GM19023 (cell line): ENCODE measurements around the gene KRTAP21-2.
"Not testable (repeated sequence)": the region's sequence is repeated elsewhere in the genome, so short reads cannot be mapped to it uniquely, and the experiment has no call there.

Source experiments
- ATAC-seq: cut with Tn5 transposase; IDR thresholded peaks from one replicate; pipeline ENCODE4 v1.9.1; 2021; ENCODE audit warnings: mild to moderate bottlenecking, moderate library complexity; ENCODE audit not compliant: unreplicated experiment

KRTAP21-2 gene

DNA sequence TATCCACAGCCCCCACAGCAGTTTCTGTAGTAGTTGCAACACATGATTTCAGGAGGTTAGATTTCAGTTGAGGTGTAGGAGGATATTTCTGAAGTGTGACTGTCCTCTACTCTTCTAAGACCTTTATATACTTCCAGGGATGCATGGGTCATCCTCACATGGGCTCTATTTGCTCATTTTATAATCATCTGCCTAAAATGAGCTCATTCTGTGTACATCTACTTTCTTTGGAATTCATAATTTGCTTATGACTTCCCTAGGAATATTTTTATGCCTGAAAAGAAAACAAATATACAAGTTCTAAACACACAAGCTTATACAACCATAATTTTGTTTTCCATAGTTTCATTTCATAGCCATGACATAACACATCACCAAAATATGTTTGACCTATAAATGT lies at the start of gene KRTAP21-2:
TSS of gene KRTAP21-2 (minus strand) at position 101 of the 400 bp plus-strand sequence. CDS start at position 44, 57 bp downstream.
- ATAC-seq: no peak

DNA sequence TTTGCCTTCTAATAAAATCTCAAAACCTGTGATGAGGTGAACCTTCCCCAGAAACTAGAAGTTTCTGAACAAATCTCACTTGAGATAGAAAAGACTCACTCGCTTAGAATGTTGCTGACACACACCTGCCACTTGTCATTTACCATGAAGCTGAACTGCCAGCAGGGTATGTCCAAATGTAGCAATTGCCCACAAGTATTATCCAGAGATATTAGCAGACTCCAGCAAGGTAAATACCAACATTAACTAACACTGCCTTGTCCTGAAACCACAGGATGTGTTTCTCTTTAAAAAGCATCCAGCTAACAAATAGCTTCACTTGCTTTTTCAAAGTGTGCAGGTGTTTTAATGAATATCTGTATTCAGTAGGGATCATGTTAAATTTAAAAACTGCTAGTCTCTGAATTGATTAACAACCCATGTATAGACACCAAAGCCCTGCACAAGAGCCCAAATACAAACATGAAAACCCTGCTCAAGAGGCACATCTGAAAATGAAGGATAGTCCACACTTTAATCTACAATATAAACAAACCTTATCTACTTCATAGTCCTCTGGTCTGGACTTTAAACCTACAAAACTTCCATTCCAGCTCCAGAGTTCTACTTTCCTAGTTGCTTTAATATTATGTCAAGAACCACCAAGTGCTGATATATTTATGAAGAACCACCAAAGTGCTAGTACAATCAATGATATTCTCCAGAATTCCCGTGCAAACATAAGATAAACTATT lies 46.7 kb upstream of the KRTAP21-2 start:
- ATAC-seq: no peak

DNA sequence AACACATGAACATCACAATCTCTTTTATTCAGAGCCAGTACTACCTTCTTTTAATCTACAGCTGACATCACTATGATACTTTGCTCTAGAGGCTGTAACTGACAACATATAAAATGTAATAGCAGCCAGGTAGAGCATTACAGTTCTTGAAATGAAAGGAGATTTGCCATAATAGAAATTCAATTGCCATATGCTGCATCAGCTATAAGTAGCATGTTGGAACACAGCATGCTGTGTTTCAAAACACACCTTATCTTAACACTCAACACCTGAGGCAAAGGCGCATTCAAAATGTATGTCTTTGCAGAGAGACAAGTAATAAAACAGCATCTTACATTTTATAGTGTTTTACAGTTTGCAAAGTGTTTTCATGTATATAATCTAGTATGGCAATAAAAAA lies 32.2 kb upstream of the KRTAP21-2 start:
- ATAC-seq: no peak

DNA sequence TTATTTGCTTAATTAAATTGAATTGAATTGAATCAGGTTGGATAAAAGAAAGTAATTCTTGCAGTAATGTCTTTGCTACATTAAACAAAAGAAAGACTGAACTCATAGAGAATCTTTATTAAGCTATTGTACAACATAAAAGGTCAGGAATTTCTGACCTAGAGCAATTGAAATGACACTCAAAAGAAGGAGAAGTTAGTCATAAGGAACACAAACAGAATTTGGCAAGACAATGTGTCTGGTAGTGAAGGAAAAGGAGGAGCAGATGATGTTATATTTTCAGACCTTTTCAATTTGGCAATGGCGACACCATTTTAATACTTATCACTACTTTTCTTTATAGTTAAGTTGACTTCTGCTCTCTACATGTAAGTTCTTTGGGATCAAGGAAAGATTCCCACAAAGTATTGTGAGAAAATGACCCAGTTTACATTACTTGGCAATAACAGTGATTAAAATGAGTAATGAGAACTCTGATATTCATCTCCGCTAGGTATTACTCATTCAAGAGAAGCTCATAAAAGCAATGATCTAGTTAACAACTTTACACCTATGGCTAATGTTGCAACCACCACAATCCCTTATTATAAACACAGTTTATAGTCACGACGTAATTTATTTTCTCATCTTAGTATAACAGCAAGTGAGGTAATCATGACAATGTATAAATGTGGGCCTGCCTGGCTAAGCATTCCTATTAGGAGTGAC lies 22.8 kb upstream of the KRTAP21-2 start:
- no peak for ATAC-seq

DNA sequence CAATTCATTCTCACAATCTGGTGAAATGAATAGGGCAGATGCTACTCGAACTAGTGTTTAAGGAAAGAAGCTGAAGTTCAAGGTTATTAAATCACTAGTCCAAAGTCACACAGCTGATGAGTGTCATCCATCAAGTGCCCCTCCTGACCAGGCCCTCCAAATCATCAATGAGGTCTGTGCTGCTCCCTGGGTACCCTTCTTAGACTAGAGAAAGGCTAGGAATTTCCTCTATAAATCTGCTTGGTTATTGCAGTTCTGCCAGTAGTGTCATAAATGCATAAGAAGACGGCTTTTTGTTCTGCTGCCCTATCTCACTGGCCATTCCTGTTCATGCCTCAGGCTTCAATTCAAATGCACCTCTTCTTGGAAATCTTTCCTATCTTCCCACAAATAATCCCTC lies 13.7 kb upstream of the KRTAP21-2 start:
- no peak for ATAC-seq

DNA sequence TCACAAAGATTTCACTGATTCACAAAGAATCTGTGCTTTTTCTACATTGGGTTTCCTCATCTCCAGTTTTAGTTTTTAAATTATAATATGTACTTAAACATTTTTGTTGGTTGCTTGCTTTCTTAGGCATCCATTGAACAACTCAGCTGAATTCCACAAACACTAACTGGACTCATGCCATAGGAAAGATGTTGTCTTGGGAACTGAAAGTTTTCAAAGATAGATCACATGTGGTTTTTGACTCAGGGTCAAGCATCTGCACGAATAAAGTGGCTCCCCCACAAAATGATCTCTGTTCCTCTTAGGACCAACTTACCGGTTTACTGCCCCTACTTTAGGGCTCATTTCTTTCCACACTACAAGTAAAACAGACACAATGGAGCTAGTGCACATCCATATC lies 11.2 kb upstream of the KRTAP21-2 start:
- no peak for ATAC-seq

DNA sequence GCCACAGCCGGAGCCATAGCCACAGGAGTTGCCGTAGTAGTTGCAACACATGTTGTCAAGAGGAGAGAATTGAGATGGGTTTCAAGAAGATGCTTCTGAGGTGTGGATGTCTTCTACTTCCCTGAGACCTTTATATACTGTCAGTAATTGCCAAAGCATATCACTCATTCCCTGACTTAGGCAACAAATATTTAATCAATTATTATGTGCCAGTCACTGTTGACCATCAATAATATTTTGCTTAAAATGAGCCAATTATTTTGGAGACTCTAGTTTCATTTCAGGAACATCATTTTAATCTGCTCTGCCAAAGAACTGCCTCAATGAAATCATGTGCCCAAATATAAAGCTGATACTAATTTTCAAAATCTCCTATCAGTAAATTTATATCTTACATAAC lies 8.3 kb upstream of the KRTAP21-2 start, which contains the start of gene KRTAP21-1:
TSS of gene KRTAP21-1 (minus strand) at position 101 of the 400 bp plus-strand sequence. CDS start at position 51, 50 bp downstream.
- ATAC-seq: not testable (repeated sequence)

DNA sequence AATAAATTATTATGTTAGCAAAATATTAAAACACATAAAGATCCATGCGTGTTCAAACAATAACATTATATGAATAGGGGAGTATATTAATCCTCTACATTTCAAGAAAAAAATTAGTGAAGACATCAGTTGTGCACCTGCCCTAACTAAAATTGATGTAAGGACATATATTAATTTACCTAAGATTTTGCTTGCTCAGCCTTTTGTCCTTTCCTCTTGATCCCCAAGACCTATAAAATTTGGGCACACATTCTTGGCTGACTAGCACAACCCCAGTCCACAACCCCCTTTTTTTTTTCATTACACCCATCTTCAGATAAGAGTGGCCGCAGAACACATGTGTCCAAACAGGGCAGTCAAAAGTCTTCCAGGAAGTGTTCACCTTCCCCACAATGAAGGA lies 6.6 kb downstream of the KRTAP21-2 start:
- no peak for ATAC-seq

DNA sequence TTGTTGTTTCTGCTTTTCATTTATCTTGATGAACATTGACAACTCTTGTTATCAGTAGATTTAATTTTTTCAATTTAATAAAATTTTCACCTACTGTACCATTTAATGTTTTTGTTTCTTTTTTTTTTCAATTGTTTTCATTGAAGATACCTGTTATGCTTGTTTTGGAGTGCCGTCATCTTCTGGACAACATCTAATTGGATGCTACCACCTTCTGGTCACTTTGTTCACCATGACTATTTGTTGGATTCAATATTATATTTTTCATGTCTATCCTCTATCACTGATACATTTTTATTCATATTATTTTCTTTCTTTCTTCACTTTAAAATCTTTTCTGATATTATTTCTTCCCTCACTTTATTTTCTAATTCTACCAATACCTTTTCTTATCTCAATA lies 14.0 kb downstream of the KRTAP21-2 start:
- ATAC-seq: no peak

DNA sequence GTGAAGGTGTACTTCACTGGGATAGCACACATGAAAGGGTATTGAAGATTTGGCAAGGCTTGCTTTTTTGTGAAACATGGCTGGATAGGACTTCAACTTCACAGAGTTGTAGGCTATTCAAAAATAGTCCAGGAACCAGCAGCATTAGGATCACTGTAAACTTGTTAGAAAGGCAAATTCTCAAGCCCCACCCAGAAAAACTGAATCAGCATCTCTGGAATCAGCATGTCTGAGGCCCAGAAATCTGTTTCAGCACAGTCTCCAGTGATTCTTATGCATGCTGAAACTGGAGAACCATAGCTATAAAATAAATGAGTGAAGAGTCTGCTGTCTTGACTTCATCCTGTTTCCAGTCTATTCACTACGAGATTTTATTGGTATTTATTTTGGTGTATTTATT lies 20.3 kb downstream of the KRTAP21-2 start:
- no peak for ATAC-seq

DNA sequence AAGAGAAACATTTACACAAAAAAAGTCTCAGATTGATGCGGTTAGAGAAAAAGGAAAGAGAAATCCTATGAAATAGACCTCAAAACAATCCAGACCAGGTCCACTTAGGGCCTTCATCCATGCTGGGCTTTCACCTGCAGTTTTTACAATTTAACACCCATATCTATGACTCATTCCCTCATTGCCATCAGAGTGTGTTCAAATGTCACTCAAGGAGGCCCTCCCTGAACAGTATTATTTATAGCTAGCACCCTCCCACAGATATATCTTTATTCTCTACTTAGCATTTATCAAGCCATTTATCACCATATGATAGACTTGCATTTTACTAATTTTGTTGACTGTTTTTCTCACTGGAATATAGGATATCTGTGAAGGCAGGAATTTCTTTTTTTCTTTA lies 27.7 kb downstream of the KRTAP21-2 start:
- ATAC-seq: no peak

DNA sequence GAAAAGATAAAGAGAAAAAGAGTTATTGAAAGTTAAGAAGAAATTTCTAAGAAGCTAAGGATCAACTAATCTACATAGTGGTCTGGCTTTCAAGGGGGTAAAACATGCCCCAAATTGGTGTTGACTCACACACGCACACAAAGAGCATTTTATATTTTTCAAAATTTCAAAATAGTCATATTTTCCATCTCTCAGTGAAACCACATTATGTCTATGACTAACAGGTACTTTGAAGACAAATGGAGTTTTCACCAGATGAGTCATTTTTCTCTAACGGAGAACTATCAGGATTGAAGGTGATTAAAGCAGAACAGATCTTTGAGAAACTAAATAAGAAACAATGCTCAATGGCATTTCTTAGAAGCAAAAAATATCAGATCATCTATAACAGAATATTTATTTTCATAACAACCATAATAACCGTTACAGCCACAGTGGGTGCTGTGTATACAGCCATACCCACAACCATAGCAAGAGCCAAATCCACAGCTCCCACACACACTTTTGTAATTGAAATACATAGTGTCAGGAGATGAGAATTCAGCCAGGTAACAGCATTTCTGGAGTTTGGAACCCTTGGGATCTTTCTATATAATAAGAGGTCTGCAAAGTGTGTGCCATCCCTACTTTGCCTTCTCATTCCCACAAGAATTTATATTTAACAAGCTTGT lies 28.7 kb downstream of the KRTAP21-2 start, which contains the start of gene KRTAP21-3:
TSS of gene KRTAP21-3 (minus strand) at position 539 of the 671 bp plus-strand sequence. CDS start at position 521, 18 bp downstream.
- ATAC-seq: no peak

DNA sequence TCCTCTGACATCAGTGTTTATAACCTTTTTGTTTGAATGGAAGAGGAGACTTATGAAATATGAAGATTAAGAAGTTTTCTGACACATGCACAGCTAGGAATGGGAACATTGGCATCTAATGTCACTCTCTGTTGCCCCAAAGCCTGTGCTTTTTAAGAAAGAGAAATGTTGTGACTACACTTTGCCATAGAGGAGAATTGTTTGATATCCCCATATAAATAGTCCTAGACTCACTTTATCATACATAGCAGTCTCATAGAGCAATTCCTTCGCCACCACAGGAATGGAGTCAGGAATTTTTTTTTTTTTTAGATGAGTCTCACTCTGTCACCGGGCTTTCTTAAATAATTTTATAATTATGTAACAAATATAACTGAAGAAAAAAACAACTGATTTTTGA lies 30.0 kb downstream of the KRTAP21-2 start:
- no peak for ATAC-seq

DNA sequence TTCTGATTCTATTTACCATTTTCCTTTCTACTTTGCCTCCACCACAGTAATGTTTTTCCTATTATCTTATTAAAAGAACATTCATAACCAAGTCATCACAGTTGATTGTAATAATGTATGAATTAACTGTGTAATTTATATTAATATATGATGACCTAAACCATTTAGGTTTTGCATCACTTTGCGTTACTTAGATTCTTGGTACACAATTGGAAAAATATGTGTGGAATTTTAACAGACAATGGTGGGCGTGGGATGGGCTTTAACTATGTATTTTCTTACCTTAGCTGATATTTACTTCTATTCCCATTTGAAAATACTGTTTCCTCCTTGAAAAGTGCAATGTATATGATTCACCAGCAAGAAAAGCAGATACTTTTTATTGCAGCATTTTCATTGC lies 32.1 kb downstream of the KRTAP21-2 start:
- ATAC-seq: no peak

DNA sequence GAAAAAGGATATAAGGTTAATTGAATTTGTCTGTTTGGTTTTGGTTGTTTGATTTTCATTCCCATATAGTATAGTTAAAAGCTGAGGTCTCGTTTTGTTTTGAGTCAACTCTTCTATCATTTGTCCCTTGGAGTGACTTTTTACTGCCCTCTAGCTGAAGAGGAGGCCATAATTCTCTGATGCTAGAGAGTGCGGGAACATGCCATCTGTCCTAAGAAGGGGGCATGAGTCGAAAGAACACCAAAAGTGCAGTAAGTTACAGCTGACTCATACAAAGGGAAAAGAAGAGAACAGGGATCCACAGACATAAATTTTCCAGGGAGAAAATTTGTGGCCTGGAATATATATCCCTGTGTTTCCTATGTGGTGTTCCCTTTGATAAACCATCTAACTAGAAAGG lies 32.6 kb downstream of the KRTAP21-2 start:
- ATAC-seq: no peak

DNA sequence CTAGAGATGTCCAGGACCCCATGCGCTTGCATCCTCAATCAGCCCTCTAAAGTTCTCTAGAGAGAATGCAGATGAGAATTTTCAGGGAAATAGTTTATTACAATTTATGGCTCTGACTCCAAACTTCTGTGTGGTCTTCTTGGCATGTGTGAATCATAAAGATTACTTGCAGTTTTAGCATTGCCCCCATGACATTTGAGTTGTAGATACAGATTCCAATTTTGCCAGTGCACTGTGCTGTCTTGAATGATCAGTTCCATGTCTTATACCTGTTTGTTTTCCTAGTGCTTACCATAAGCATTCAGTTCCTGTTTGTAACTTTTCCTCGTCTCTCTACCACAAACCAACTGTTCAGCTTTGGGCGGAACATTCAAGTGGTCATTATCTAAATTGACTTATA lies 33.3 kb downstream of the KRTAP21-2 start:
- ATAC-seq: no peak

DNA sequence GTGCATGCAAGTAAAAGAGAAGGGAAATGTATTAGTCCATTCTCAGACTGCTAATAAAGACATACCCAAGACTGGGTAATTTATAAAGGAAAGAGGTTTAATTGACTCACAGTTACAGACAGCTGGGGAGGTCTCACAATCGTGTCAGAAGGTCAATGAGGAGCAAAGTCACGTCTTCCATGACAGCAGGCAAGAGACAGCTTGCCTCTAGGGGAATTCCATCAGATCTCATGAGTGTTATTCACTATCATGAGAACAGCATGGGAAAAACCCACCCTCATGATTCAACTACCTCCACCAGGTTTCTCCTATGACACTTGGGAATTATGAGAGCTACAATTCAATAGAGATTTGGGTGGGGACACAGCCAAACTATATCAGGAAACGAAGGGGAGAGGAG lies 36.6 kb downstream of the KRTAP21-2 start:
- ATAC-seq: no peak

DNA sequence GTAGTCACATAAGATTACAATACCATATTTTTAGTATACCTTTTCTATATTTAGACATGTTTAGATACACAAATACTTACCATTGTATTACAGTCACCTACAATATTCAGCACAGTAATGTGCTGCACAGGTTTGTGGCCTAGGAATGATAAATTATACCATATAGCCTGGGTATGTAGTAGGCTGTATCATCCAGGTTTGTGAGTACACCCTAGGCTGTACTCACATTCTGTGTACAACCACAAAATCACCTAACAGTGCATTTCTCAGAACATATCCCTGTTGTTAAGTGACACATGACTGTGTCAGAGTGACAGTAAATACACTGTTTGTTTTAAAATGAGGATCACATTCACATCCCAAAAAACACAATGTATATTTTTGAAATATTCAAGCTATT lies 39.6 kb downstream of the KRTAP21-2 start:
- no peak for ATAC-seq
